Tibial nerve (tissue), 4 donors: ENCODE measurements around the gene PLXNB3.
"Not testable (repeated sequence)": the region's sequence is repeated elsewhere in the genome, so short reads cannot be mapped to it uniquely, and the experiment has no call there.

Experiments
- EP300 ChIP-seq, 2 donors: sonication (generic); formaldehyde crosslinking; IDR thresholded peaks; one replicate each; pipeline ENCODE4 v1.6.1; 2017; ENCODE audit warnings: antibody characterized with exemption in 2 of 2, mild to moderate bottlenecking in 1 of 2
- POLR2A ChIP-seq, 2 donors: fragments of 450-650 bp; IDR thresholded peaks; one replicate each; pipeline ENCODE4 v1.6.1; 2017; ENCODE audit warnings: antibody characterized with exemption in 2 of 2, mild to moderate bottlenecking in 2 of 2, moderate library complexity in 2 of 2
- TF ChIP-seq, protein P1 (sequence below), 5 experiments: fragments of 200-600 bp in 3 of 5; fragments of 450-650 bp in 2 of 5; sonication (generic) in 3 of 5; IDR thresholded peaks; one replicate each; pipeline ENCODE4 v1.5.1; 2016 to 2019; ENCODE audit warnings: antibody characterized with exemption in 5 of 5, mild to moderate bottlenecking in 3 of 5, moderate library complexity in 2 of 5

DNA sequence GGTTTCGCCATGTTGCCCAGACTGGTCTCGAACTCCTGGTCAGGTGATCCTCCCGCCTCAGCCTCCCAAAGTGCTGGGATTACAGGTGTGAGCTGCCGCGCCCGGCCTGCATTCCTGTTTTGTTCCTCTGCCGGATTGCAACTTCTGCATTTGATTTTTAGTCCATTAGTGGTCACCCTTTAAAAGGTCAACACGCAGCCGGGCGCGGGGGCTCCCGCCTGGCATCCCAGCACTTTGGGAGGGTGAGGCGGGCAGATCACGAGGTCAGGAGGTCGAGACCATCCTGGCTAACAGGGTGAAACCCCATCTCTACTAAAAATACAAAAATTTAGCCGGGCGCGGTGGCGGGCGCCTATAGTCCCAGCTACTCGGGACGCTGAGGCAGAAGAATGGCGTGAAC lies 33.9 kb upstream of the PLXNB3 start:
- TF ChIP-seq, protein P1, sequence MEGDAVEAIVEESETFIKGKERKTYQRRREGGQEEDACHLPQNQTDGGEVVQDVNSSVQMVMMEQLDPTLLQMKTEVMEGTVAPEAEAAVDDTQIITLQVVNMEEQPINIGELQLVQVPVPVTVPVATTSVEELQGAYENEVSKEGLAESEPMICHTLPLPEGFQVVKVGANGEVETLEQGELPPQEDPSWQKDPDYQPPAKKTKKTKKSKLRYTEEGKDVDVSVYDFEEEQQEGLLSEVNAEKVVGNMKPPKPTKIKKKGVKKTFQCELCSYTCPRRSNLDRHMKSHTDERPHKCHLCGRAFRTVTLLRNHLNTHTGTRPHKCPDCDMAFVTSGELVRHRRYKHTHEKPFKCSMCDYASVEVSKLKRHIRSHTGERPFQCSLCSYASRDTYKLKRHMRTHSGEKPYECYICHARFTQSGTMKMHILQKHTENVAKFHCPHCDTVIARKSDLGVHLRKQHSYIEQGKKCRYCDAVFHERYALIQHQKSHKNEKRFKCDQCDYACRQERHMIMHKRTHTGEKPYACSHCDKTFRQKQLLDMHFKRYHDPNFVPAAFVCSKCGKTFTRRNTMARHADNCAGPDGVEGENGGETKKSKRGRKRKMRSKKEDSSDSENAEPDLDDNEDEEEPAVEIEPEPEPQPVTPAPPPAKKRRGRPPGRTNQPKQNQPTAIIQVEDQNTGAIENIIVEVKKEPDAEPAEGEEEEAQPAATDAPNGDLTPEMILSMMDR (IDR thresholded peaks at IDR 0.05) = not testable (repeated sequence)
- not testable (repeated sequence) for TF ChIP-seq POLR2A, EP300 (IDR thresholded peaks at IDR 0.05)
